HepG2 (cell line): ENCODE data around the gene APOM. TPM values are rescaled to one million over a fixed set of nuclear protein-coding genes. Genes with fewer than 3 reads are reported as not detected.

ENCODE experiments used
- BHLHE40 ChIP-seq: IDR thresholded peaks from 2 replicates; pipeline ENCODE4 v1.6.1; 2011; ENCODE audit warnings: low read length, improper control_type of control experiment
- CBFB ChIP-seq: sonication (generic); formaldehyde crosslinking; IDR thresholded peaks from 2 replicates; pipeline ENCODE4 v1.4.0; 2020; ENCODE audit warnings: missing genetic modification reagents
- HDAC2 ChIP-seq: sonication (generic); formaldehyde crosslinking; IDR thresholded peaks from 2 replicates; pipeline ENCODE4 v1.4.0; 2020; ENCODE audit warnings: missing genetic modification reagents
- JUNB ChIP-seq: sonication (generic); formaldehyde crosslinking; IDR thresholded peaks from 2 replicates; pipeline ENCODE4 v1.8.0; 2022; ENCODE audit warnings: missing genetic modification reagents, mild to moderate bottlenecking, borderline replicate concordance
- KLF9 ChIP-seq: IDR thresholded peaks from 2 replicates; pipeline ENCODE4 v1.6.1; 2016; ENCODE audit warnings: low read depth
- MTF1 ChIP-seq: sonication (generic); formaldehyde crosslinking; IDR thresholded peaks from 2 replicates; pipeline ENCODE4 v1.5.0; 2020; ENCODE audit warnings: missing genetic modification reagents
- POLR2AphosphoS5 ChIP-seq: IDR thresholded peaks from 2 replicates; pipeline ENCODE4 v1.6.1; 2012; ENCODE audit warnings: low read depth, low read length
- RAD21 ChIP-seq: fragments of 450-650 bp; formaldehyde crosslinking; IDR thresholded peaks from 2 replicates; pipeline ENCODE4 v1.5.0; 2020; ENCODE audit warnings: mild to moderate bottlenecking
- RBM22 ChIP-seq: fragments of 200-400 bp; formaldehyde crosslinking; optimal IDR thresholded peaks from 2 replicates; pipeline ENCODE3; 2017; ENCODE audit warnings: mild to moderate bottlenecking, low read length, moderate library complexity
- SRSF1 ChIP-seq: fragments of 200-400 bp; formaldehyde crosslinking; optimal IDR thresholded peaks from 2 replicates; pipeline ENCODE3; 2017; ENCODE audit warnings: mild to moderate bottlenecking, low read depth, low read length, moderate library complexity
- STAG1 ChIP-seq: sonication (generic); formaldehyde crosslinking; IDR thresholded peaks from 2 replicates; pipeline ENCODE4 v1.4.0; 2020; ENCODE audit warnings: missing genetic modification reagents
- TBL1XR1 ChIP-seq: fragments of 150-350 bp; IDR thresholded peaks from 2 replicates; pipeline ENCODE4 v1.6.1; 2014; ENCODE audit warnings: borderline replicate concordance, low read length; ENCODE audit not compliant: partially characterized antibody
- TRIM24 ChIP-seq: sonication (generic); formaldehyde crosslinking; IDR thresholded peaks from 2 replicates; pipeline ENCODE4 v1.8.0; 2022; ENCODE audit warnings: mild to moderate bottlenecking, missing genetic modification reagents
- ZFP41 ChIP-seq: sonication (generic); formaldehyde crosslinking; IDR thresholded peaks from 2 replicates; pipeline ENCODE4 v1.4.0; 2020; ENCODE audit warnings: mild to moderate bottlenecking, missing genetic modification reagents, borderline replicate concordance
- ZNF709 ChIP-seq: sonication (generic); formaldehyde crosslinking; IDR thresholded peaks from 2 replicates; pipeline ENCODE4 v1.5.0; 2020; ENCODE audit warnings: mild to moderate bottlenecking, missing genetic modification reagents
- ZNF788 ChIP-seq: sonication (generic); formaldehyde crosslinking; IDR thresholded peaks from 2 replicates; pipeline ENCODE4 v1.5.0; 2020; ENCODE audit warnings: mild to moderate bottlenecking, missing genetic modification reagents, borderline replicate concordance
- ZNF83 ChIP-seq: sonication (generic); formaldehyde crosslinking; IDR thresholded peaks from 2 replicates; pipeline ENCODE4 v1.4.0; 2020; ENCODE audit warnings: missing genetic modification reagents, mild to moderate bottlenecking, borderline replicate concordance
- polyA plus RNA-seq, 8 experiments: library from polyadenylated mRNA; depleted of rRNA in 3 of 8; stranded (reverse) in 7 of 8; unstranded in 1 of 8; fragments of >200 nt; fragmentation: Illumina TruSeq in 4 of 8; extraction: Trizol in 4 of 8; gene quantifications; 2 replicates each; pipeline versions ENCODE4 v1.2.1 to v1.2.3, GENCODE V29; 2011 to 2016; ENCODE audit warnings: low read depth in 4 of 8, missing spikeins in 1 of 8, mixed read lengths in 1 of 8; ENCODE audit not compliant: insufficient read depth in 1 of 8
- total RNA-seq, 5 experiments: library from RNA; depleted of rRNA; stranded (reverse); fragments of >200 nt; fragmentation: Illumina TruSeq; extraction: Trizol; gene quantifications; 2 replicates each; pipeline ENCODE4 v1.2.3, GENCODE V29; 2016; ENCODE audit warnings: low read depth in 1 of 5
- TF ChIP-seq, protein P1 (sequence below): sonication (generic); formaldehyde crosslinking; IDR thresholded peaks from 2 replicates; pipeline ENCODE4 v1.5.1; 2020; ENCODE audit warnings: mild to moderate bottlenecking, missing genetic modification reagents, moderate library complexity
- TF ChIP-seq, protein P2 (sequence below): sonication (generic); formaldehyde crosslinking; IDR thresholded peaks from 2 replicates; pipeline ENCODE4 v1.9.0; 2021; ENCODE audit warnings: missing genetic modification reagents, mild to moderate bottlenecking, borderline replicate concordance
- TF ChIP-seq, protein P3 (sequence below): sonication (generic); formaldehyde crosslinking; IDR thresholded peaks from 2 replicates; pipeline ENCODE4 v1.4.0; 2020; ENCODE audit warnings: missing genetic modification reagents, borderline replicate concordance

Gene APOM
- total and polyA plus RNA-seq, 2 of the 13 experiments (the other 11 are each of a cell fraction or from before 2014, with no cell fraction given), result 98.2 to 1,140 TPM

DNA sequence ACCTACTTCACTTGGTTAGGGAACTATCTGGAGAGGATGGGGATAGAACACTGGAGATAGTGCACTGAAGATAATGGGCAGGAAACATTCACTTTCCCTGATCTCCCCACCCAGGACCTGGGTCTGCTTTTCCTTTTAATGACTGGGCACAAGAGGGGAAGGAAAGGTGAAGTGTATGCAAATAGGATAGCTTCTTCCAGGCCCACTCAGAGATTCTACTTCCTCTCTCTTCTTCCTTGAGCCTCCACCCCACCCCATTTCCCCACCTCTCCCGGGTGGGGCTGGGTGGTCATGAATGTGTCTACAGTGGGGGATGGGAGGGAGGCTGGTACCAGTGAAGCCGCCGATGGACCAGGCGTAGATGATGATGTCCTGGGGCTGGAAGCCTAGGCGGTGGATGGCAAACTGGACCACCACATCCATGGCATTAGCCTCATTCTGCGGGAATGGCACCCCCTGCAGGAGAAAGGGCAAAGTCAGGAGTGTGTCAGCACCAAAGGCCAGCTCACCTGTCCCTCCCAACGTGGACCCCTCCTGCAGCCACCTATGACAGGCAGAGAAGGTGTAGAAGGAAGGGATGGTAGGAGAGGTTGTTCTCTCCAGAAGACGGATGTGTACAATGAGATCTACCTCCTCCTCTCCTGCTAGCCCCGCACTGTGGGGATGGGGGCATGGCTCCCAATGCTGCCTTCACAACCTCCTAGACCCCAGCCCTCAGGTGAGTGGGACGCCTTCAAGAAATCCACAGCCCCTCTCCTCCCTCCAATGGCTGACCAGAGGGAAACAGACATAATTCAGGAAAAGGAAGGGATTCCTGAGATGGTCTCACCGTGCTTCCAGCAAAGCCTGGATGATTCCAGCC, 33.8 kb downstream of the APOM start (continued):
- TF ChIP-seq, protein P1, sequence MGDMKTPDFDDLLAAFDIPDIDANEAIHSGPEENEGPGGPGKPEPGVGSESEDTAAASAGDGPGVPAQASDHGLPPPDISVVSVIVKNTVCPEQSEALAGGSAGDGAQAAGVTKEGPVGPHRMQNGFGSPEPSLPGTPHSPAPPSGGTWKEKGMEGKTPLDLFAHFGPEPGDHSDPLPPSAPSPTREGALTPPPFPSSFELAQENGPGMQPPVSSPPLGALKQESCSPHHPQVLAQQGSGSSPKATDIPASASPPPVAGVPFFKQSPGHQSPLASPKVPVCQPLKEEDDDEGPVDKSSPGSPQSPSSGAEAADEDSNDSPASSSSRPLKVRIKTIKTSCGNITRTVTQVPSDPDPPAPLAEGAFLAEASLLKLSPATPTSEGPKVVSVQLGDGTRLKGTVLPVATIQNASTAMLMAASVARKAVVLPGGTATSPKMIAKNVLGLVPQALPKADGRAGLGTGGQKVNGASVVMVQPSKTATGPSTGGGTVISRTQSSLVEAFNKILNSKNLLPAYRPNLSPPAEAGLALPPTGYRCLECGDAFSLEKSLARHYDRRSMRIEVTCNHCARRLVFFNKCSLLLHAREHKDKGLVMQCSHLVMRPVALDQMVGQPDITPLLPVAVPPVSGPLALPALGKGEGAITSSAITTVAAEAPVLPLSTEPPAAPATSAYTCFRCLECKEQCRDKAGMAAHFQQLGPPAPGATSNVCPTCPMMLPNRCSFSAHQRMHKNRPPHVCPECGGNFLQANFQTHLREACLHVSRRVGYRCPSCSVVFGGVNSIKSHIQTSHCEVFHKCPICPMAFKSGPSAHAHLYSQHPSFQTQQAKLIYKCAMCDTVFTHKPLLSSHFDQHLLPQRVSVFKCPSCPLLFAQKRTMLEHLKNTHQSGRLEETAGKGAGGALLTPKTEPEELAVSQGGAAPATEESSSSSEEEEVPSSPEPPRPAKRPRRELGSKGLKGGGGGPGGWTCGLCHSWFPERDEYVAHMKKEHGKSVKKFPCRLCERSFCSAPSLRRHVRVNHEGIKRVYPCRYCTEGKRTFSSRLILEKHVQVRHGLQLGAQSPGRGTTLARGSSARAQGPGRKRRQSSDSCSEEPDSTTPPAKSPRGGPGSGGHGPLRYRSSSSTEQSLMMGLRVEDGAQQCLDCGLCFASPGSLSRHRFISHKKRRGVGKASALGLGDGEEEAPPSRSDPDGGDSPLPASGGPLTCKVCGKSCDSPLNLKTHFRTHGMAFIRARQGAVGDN, result 0 out of 2 replicates have a peak, but pooled peaks have one; percentile 12
- TF ChIP-seq CBFB, result no peak
- TF ChIP-seq TBL1XR1, result no peak
- no peak for TF ChIP-seq ZNF788 (CRISPR knock-in tag)
- no peak for TF ChIP-seq SRSF1
- TF ChIP-seq RBM22, result no peak
- TF ChIP-seq MTF1 (CRISPR knock-in tag), result no peak
- TF ChIP-seq, protein P2, sequence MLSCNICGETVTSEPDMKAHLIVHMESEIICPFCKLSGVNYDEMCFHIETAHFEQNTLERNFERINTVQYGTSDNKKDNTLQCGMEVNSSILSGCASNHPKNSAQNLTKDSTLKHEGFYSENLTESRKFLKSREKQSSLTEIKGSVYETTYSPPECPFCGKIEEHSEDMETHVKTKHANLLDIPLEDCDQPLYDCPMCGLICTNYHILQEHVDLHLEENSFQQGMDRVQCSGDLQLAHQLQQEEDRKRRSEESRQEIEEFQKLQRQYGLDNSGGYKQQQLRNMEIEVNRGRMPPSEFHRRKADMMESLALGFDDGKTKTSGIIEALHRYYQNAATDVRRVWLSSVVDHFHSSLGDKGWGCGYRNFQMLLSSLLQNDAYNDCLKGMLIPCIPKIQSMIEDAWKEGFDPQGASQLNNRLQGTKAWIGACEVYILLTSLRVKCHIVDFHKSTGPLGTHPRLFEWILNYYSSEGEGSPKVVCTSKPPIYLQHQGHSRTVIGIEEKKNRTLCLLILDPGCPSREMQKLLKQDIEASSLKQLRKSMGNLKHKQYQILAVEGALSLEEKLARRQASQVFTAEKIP (CRISPR knock-in tag), result no peak
- no peak for TF ChIP-seq ZNF709 (CRISPR knock-in tag)
- peak; percentile 41; the same call in 1 of the 2 replicates for TF ChIP-seq RAD21 (CRISPR knock-in tag)
- no peak for TF ChIP-seq KLF9
- TF ChIP-seq, protein P3, sequence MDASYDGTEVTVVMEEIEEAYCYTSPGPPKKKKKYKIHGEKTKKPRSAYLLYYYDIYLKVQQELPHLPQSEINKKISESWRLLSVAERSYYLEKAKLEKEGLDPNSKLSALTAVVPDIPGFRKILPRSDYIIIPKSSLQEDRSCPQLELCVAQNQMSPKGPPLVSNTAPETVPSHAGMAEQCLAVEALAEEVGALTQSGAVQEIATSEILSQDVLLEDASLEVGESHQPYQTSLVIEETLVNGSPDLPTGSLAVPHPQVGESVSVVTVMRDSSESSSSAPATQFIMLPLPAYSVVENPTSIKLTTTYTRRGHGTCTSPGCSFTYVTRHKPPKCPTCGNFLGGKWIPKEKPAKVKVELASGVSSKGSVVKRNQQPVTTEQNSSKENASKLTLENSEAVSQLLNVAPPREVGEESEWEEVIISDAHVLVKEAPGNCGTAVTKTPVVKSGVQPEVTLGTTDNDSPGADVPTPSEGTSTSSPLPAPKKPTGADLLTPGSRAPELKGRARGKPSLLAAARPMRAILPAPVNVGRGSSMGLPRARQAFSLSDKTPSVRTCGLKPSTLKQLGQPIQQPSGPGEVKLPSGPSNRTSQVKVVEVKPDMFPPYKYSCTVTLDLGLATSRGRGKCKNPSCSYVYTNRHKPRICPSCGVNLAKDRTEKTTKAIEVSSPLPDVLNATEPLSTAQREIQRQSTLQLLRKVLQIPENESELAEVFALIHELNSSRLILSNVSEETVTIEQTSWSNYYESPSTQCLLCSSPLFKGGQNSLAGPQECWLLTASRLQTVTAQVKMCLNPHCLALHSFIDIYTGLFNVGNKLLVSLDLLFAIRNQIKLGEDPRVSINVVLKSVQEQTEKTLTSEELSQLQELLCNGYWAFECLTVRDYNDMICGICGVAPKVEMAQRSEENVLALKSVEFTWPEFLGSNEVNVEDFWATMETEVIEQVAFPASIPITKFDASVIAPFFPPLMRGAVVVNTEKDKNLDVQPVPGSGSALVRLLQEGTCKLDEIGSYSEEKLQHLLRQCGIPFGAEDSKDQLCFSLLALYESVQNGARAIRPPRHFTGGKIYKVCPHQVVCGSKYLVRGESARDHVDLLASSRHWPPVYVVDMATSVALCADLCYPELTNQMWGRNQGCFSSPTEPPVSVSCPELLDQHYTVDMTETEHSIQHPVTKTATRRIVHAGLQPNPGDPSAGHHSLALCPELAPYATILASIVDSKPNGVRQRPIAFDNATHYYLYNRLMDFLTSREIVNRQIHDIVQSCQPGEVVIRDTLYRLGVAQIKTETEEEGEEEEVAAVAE (CRISPR knock-in tag), result no peak
- TF ChIP-seq HDAC2 (CRISPR knock-in tag), result no peak
- TF ChIP-seq ZNF83, result no peak
- no peak for TF ChIP-seq TRIM24 (CRISPR knock-in tag)
- TF ChIP-seq ZFP41 (CRISPR knock-in tag), result no peak
- no peak for TF ChIP-seq JUNB (CRISPR knock-in tag)
- no peak for TF ChIP-seq POLR2AphosphoS5
- TF ChIP-seq BHLHE40, result no peak
- TF ChIP-seq STAG1, result peak; percentile 34; the same call in 1 of the 2 replicates
